CD4-positive, alpha-beta memory T cell (primary cell): Measurements from ENCODE around the gene TMED9. TPM values are rescaled to one million over a fixed set of nuclear protein-coding genes. Genes with fewer than 3 reads are reported as not detected.

Experiments used
- CTCF ChIA-PET: fragments of 350-600 bp; sonication (Branson Sonifier 250); formaldehyde crosslinking; loops from one replicate; lab custom pipeline; 2021; ENCODE audit warnings: inconsistent platforms; ENCODE audit not compliant: partially characterized antibody; lab: Charles Lee
- POLR2A ChIA-PET: fragments of 350-600 bp; sonication (Branson Sonifier 250); formaldehyde crosslinking; loops from one replicate; lab custom pipeline; 2021; ENCODE audit not compliant: partially characterized antibody; lab: Charles Lee
- DNase-seq, 5 donors: peaks; one replicate each; pipeline versions ENCODE4 v3.0.0 to v3.0.0-alpha.2; 2020 to 2022; ENCODE audit warnings: mixed read lengths in 1 of 5
- H3K27ac ChIP-seq: one replicate; pipeline ENCODE4 v1.7.0; 2013; ENCODE audit warnings: low read depth, low read length
- H3K27me3 ChIP-seq: 2 replicates; pipeline ENCODE4 v1.7.0; 2013; ENCODE audit warnings: mild to moderate bottlenecking, low read length, moderate library complexity; ENCODE audit not compliant: insufficient read depth
- H3K36me3 ChIP-seq: 2 replicates; pipeline ENCODE4 v1.7.0; 2013; ENCODE audit warnings: mild to moderate bottlenecking, low read length, moderate library complexity; ENCODE audit not compliant: insufficient read depth
- H3K4me1 ChIP-seq: 2 replicates; pipeline ENCODE4 v1.7.0; 2013; ENCODE audit warnings: mild to moderate bottlenecking, low read length, moderate library complexity; ENCODE audit not compliant: insufficient read depth
- H3K4me3 ChIP-seq, 2 donors: one replicate each; pipeline ENCODE4 v1.7.0; 2013; ENCODE audit warnings: low read length in 2 of 2, mild to moderate bottlenecking in 1 of 2
- H3K9me3 ChIP-seq, 2 donors: one replicate each; pipeline ENCODE4 v1.7.0; 2013; ENCODE audit warnings: low read length in 2 of 2, control low read depth in 1 of 2; ENCODE audit not compliant: control insufficient read depth in 1 of 2
- H3K27ac Mint-ChIP-seq, 7 donors: one replicate each; pipeline ENCODE4 v1.8.0; 2020 to 2021; ENCODE audit warnings: mixed read lengths in 7 of 7, mild to moderate bottlenecking in 6 of 7, inconsistent platforms in 3 of 7, moderate library complexity in 3 of 7
- H3K27me3 Mint-ChIP-seq, 2 donors: one replicate each; pipeline ENCODE4 v1.8.0; 2020 to 2021; ENCODE audit warnings: mixed read lengths in 2 of 2
- H3K36me3 Mint-ChIP-seq, 2 donors: one replicate each; pipeline ENCODE4 v1.8.0; 2020 to 2021; ENCODE audit warnings: mixed read lengths in 2 of 2, inconsistent platforms in 1 of 2, mild to moderate bottlenecking in 1 of 2
- H3K4me1 Mint-ChIP-seq, 4 donors: one replicate each; pipeline ENCODE4 v1.8.0; 2020 to 2021; ENCODE audit warnings: mixed read lengths in 4 of 4, mild to moderate bottlenecking in 1 of 4
- H3K4me3 Mint-ChIP-seq, 8 donors: one replicate each; pipeline ENCODE4 v1.8.0; 2020 to 2021; ENCODE audit warnings: mixed read lengths in 8 of 8, mild to moderate bottlenecking in 7 of 8, moderate library complexity in 6 of 8, inconsistent platforms in 3 of 8
- H3K9me3 Mint-ChIP-seq, 8 donors: one replicate each; pipeline ENCODE4 v1.8.0; 2020 to 2021; ENCODE audit warnings: mixed read lengths in 8 of 8, mild to moderate bottlenecking in 5 of 8, inconsistent platforms in 3 of 8, moderate library complexity in 1 of 8
- intact Hi-C: fragments of 100-400 bp; cut with micrococcal nuclease; formaldehyde crosslinking; loops from one replicate; pipeline ENCODE4 v1.15.1; 2023
- polyA plus RNA-seq, 2 donors: library from polyadenylated mRNA; unstranded; fragments of 300-500 nt; fragmentation: Illumina TruSeq; gene quantifications; one replicate each; pipeline ENCODE4 v1.2.3, GENCODE V29; 2021
- total RNA-seq, 2 experiments: library from RNA; stranded (reverse); gene quantifications; one replicate each; pipeline ENCODE4 v1.2.3, GENCODE V29; 2021

TMED9 gene
- total RNA-seq (10 to 100 TPM; 93.7 to 95.8 TPM), polyA plus RNA-seq (100 to 1,000 TPM; 123 to 133 TPM)

- H3K4me3 Mint-ChIP-seq = peak within 1 kb of the TSS; percentile 96 to 100 (median 99)
- H3K27ac ChIP-seq = peak within 1 kb of the TSS; percentile 74
- H3K36me3 ChIP-seq = peaks cover 27% of the 10 kb centered on the region
- peaks cover 29 to 32% of the 10 kb centered on the region in 2 donors for H3K36me3 Mint-ChIP-seq
- ChIA-PET POLR2A (interaction anchor here (0.6 to 1.9 kb wide), 10 partner anchors 8 to 561 kb away, joined by 3 to 11 read pairs (median 3); partner anchors contain the start of genes B4GALT7, DDX41, DOK3 and FAM193B), CTCF (interaction anchor here (0.7 to 1.7 kb wide), 5 partner anchors 10 to 684 kb away, joined by 3 to 4 read pairs (median 3); no protein-coding TSS in a partner anchor)
- H3K4me1 Mint-ChIP-seq = peaks cover 15 to 37% (median 26%) of the 10 kb centered on the region in 4 donors
- H3K27me3 Mint-ChIP-seq = peaks cover 13 to 14% of the 10 kb centered on the region in 2 donors
- H3K4me1 ChIP-seq = peaks cover 26% of the 10 kb centered on the region
- peak; percentile 88 to 91 (median 90) for DNase-seq
- H3K9me3 ChIP-seq = no peaks in the 10 kb centered on the region
- intact Hi-C loops = loop anchor here (1.0 to 5.0 kb wide), 5 partner anchors 8 to 560 kb away; partner anchors contain the start of genes B4GALT7, DDX41, FAM193B and LMAN2
- peak within 1 kb of the TSS; percentile 97 to 98 for H3K4me3 ChIP-seq
- peaks cover 0 to 2% (median 0%) of the 10 kb centered on the region in 8 donors for H3K9me3 Mint-ChIP-seq
- H3K27me3 ChIP-seq = no peaks in the 10 kb centered on the region
- H3K27ac Mint-ChIP-seq = peak within 1 kb of the TSS; percentile 91 to 99 (median 98)
These were observed at the start of gene TMED9 for GRCh38 chr5:177592010-177592834. Gene TMED9 (plus strand): TSS chr5:177592203. CDS start chr5:177592215, 12 bp downstream.

- H3K4me1 ChIP-seq = no peaks in the 10 kb centered on the region
- intact Hi-C loops = no loop called here
- no peaks in the 10 kb centered on the region for H3K9me3 ChIP-seq
- no peak overlapping the region for H3K4me3 ChIP-seq
- H3K27ac Mint-ChIP-seq = peak overlapping the region in 4 of 7 donors; percentile 1 to 79 (median 26)
- DNase-seq = no peak
- H3K36me3 ChIP-seq = peaks cover 26% of the 10 kb centered on the region
- H3K4me3 Mint-ChIP-seq = no peak overlapping the region
- H3K27ac ChIP-seq = no peak overlapping the region
- H3K36me3 Mint-ChIP-seq = peaks cover 6 to 52% of the 10 kb centered on the region in 2 donors
- ChIA-PET POLR2A (no interaction called here), CTCF (no interaction called here)
- H3K27me3 Mint-ChIP-seq = no peaks in the 10 kb centered on the region
- H3K27me3 ChIP-seq = no peaks in the 10 kb centered on the region
- peaks cover 7 to 42% (median 17%) of the 10 kb centered on the region in 4 donors for H3K4me1 Mint-ChIP-seq
- H3K9me3 Mint-ChIP-seq = no peaks in the 10 kb centered on the region
These were observed 49.1 kb upstream of the TMED9 start for GRCh38 chr5:177542816-177543465.

DNA sequence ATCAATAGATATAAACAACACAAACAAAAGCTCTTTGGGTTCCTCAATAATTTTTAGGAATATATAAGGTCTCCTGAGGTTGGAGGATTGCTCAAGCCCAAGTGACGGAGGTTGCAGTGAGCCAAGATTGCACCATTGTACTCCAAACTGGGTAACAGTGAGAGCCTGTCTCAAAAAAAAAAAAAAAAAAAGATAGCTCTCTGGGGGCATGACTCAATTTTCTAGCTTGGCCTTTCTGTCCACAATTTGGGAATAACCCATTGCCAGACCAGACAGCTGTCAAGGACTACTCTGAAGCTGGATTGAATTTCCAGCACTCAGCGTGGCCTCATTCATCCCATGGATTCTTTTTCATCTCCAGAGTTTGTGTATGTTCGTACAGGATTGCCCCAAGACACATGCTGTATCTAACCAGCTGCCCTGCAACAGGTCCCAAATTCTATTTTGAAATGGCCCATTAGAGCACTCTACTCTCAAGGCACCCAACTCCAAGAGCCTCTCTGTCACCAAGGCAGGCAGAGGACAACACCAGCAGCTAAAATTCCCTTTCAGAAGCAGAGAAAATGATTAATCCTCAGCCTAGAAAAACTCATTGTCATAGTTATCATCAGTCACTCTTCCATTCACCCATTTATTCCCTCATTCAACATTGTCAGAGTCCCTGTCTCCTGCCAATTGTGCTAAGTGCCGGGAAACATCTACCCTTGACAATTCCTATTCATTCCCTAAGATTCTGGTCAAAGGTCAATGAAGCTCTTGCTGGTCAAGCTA is 46.3 kb upstream of the TMED9 start:
- Mint-ChIP-seq H3K36me3 (peaks cover 2 to 38% of the 10 kb centered on the region in 2 donors), H3K27ac (peak overlapping the region in 3 of 7 donors; percentile 1 to 50 (median 19)), H3K4me3 (no peak overlapping the region), H3K4me1 (peaks cover 15 to 53% (median 28%) of the 10 kb centered on the region in 4 donors), H3K27me3 (no peaks in the 10 kb centered on the region), H3K9me3 (no peaks in the 10 kb centered on the region)
- Histone ChIP-seq H3K4me3 (no peak overlapping the region), H3K36me3 (peaks cover 11% of the 10 kb centered on the region), H3K9me3 (no peaks in the 10 kb centered on the region), H3K27me3 (no peaks in the 10 kb centered on the region), H3K4me1 (no peaks in the 10 kb centered on the region), H3K27ac (no peak overlapping the region)
- DNase-seq = no peak
- ChIA-PET CTCF (interaction anchor here (0.7 to 1.2 kb wide), 4 partner anchors 14 to 887 kb away, joined by 3 to 7 read pairs (median 4); no protein-coding TSS in a partner anchor), POLR2A (interaction anchor here (0.7 kb wide), 1 partner anchor 25 kb away, joined by 4 read pairs; no protein-coding TSS in a partner anchor)
- intact Hi-C loops = no loop called here

- peaks cover 11% of the 10 kb centered on the region for H3K36me3 ChIP-seq
- H3K27me3 Mint-ChIP-seq = no peaks in the 10 kb centered on the region
- no peaks in the 10 kb centered on the region for H3K9me3 Mint-ChIP-seq
- intact Hi-C loops = no loop called here
- DNase-seq = no peak
- H3K4me3 ChIP-seq = no peak overlapping the region
- H3K27me3 ChIP-seq = no peaks in the 10 kb centered on the region
- no peak overlapping the region for H3K27ac ChIP-seq
- no peak overlapping the region for H3K4me3 Mint-ChIP-seq
- ChIA-PET CTCF (interaction anchor here (0.9 kb wide), 1 partner anchor 45 kb away, joined by 7 read pairs; no protein-coding TSS in a partner anchor), POLR2A (no interaction called here)
- H3K27ac Mint-ChIP-seq = peak overlapping the region in 2 of 7 donors; percentile 1 to 35
- H3K4me1 Mint-ChIP-seq = peaks cover 15 to 49% (median 28%) of the 10 kb centered on the region in 4 donors
- H3K36me3 Mint-ChIP-seq = peaks cover 2 to 38% of the 10 kb centered on the region in 2 donors
- no peaks in the 10 kb centered on the region for H3K9me3 ChIP-seq
- H3K4me1 ChIP-seq = no peaks in the 10 kb centered on the region
These were observed 45.7 kb upstream of the TMED9 start for GRCh38 chr5:177546258-177546741.

DNA sequence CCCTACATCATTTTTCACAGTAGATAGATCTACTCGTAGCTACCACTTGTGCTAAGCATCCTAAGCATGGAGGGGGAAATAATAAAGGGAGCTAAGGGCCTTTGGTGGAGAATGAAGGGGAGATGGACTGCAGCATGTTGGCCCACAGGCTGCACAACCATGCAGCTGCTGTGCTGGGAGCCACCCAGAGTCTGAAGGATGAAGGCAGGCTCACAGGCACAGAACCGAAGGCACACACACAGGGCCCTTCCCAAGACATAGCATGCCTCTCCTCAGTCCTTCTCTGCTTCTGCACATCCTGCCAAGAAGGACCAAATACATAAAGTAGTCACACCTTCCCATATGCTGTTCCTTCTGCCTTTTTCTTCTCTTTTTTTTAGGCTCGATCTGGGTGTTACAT is 44.3 kb upstream of the TMED9 start:
- no peak for DNase-seq

DNA sequence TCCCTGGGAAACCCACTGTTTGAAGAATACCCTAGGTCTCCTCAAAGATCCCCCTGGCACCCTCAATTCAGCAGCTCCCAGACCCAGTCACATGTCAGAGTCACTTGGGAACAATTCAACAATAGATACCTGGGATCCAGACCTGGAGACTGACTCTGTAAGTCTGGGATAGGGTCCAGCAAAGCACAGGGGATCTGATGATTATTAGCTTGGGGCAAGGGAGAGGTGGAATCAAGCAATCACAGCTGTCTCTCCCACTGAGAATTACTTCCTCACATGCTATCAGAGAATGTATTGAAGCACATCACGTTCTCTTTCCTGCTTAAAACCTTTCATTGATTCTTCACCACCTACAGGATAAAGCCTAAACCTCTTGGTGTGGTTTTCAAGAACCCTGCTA is 43.5 kb upstream of the TMED9 start:
- H3K9me3 ChIP-seq = no peaks in the 10 kb centered on the region
- Mint-ChIP-seq H3K9me3 (no peaks in the 10 kb centered on the region), H3K27me3 (no peaks in the 10 kb centered on the region), H3K36me3 (peaks cover 2 to 37% of the 10 kb centered on the region in 2 donors), H3K4me3 (no peak overlapping the region), H3K27ac (peak overlapping the region in 2 of 7 donors; percentile 57 to 65), H3K4me1 (peaks cover 25 to 68% (median 38%) of the 10 kb centered on the region in 4 donors)
- ChIA-PET CTCF (interaction anchor here (1.1 to 2.3 kb wide), 2 partner anchors 8 to 47 kb away, joined by 4 to 9 read pairs; no protein-coding TSS in a partner anchor), POLR2A (interaction anchor here (0.7 kb wide), 1 partner anchor 27 kb away, joined by 3 read pairs; no protein-coding TSS in a partner anchor)
- peaks cover 4% of the 10 kb centered on the region for H3K36me3 ChIP-seq
- no peaks in the 10 kb centered on the region for H3K27me3 ChIP-seq
- DNase-seq = no peak
- intact Hi-C loops = no loop called here
- no peak overlapping the region for H3K4me3 ChIP-seq
- H3K4me1 ChIP-seq = peaks cover 16% of the 10 kb centered on the region
- H3K27ac ChIP-seq = no peak overlapping the region

More for the DNA sequence above, 44.3 kb upstream of the TMED9 start:
- no peaks in the 10 kb centered on the region for H3K9me3 ChIP-seq
- no peak overlapping the region for H3K27ac ChIP-seq
- Mint-ChIP-seq H3K27ac (peak overlapping the region in 2 of 7 donors; percentile 50 to 70), H3K4me3 (peak overlapping the region in 1 of 8 donors; percentile 35), H3K27me3 (no peaks in the 10 kb centered on the region), H3K9me3 (no peaks in the 10 kb centered on the region), H3K4me1 (peaks cover 22 to 62% (median 34%) of the 10 kb centered on the region in 4 donors), H3K36me3 (peaks cover 2 to 37% of the 10 kb centered on the region in 2 donors)
- H3K4me3 ChIP-seq = no peak overlapping the region
- CTCF ChIA-PET = interaction anchor here (1.1 to 2.3 kb wide), 2 partner anchors 9 to 46 kb away, joined by 4 to 9 read pairs; no protein-coding TSS in a partner anchor
- no peaks in the 10 kb centered on the region for H3K27me3 ChIP-seq
- POLR2A ChIA-PET = no interaction called here
- intact Hi-C loops = no loop called here
- peaks cover 4% of the 10 kb centered on the region for H3K36me3 ChIP-seq
- H3K4me1 ChIP-seq = peaks cover 8% of the 10 kb centered on the region
